Endothelial cell of umbilical vein (primary cell): Measurements from ENCODE around the gene TM7SF2. TPM values are rescaled to one million over a fixed set of nuclear protein-coding genes. Genes with fewer than 3 reads are reported as not detected.

Experiments used
- BruUV-seq: library from RNA; stranded (reverse); fragments of 400-500 nt; replicated peaks from 2 replicates; lab custom pipeline; 2021; lab: Mats Ljungman, UMichigan
- CTCF ChIA-PET: fragments of 300-600, 350-600 bp; sonication (Branson Sonifier 250); formaldehyde crosslinking; loops from one replicate; lab custom pipeline; 2021; ENCODE audit warnings: antibody characterized with exemption, inconsistent platforms; lab: Charles Lee
- POLR2A ChIA-PET: fragments of 300-600, 350-600 bp; sonication (Branson Sonifier 250); formaldehyde crosslinking; loops from one replicate; lab custom pipeline; 2021; ENCODE audit warnings: antibody characterized with exemption, inconsistent platforms; lab: Charles Lee
- DNase-seq: peaks from one replicate; pipeline ENCODE4 v3.0.0-alpha.2; 2011; ENCODE audit warnings: low read depth, low spot score
- FAIRE-seq: peaks from 2 replicates; lab custom pipeline; 2011; peaks lifted over from hg19 to GRCh38; lab: Jason Lieb, UNC
- H2AFZ ChIP-seq: 2 replicates; pipeline ENCODE4 v1.6.0; 2012; ENCODE audit warnings: low read depth, low read length, control low read depth, inconsistent platforms
- H3K27ac ChIP-seq: 2 replicates; pipeline ENCODE4 v1.5.1; 2011; ENCODE audit warnings: low read depth, mild to moderate bottlenecking, control low read depth, low read length, moderate library complexity; ENCODE audit not compliant: insufficient read depth
- H3K27me3 ChIP-seq, 2 experiments: 2 replicates each; pipeline versions ENCODE4 v1.6.0 to v1.6.1; 2011; ENCODE audit warnings: low read length in 2 of 2, mixed read lengths in 1 of 2; ENCODE audit not compliant: control insufficient read depth in 2 of 2, insufficient read depth in 2 of 2
- H3K36me3 ChIP-seq, 2 experiments: 2 replicates in 1 of 2; 3 replicates in 1 of 2; pipeline ENCODE4 v1.5.1; 2011; ENCODE audit warnings: low read length in 2 of 2, mild to moderate bottlenecking in 1 of 2, moderate library complexity in 1 of 2; ENCODE audit not compliant: control insufficient read depth in 2 of 2, insufficient read depth in 2 of 2; ENCODE audit errors: extremely low read depth in 1 of 2
- H3K4me1 ChIP-seq: 3 replicates; pipeline ENCODE4 v1.5.1; 2011; ENCODE audit warnings: mild to moderate bottlenecking, low read length; ENCODE audit not compliant: control insufficient read depth, insufficient read depth; ENCODE audit errors: extremely low read depth
- H3K4me2 ChIP-seq: 2 replicates; pipeline ENCODE4 v1.6.1; 2011; ENCODE audit warnings: low read length, control low read depth, mixed read lengths; ENCODE audit not compliant: insufficient read depth
- H3K4me3 ChIP-seq, 3 experiments: fragments of 200-600 bp in 1 of 3; sonication (generic), shearing (Covaris generic) in 1 of 3; replicated peaks in 1 of 3; 2 replicates each; pipeline ENCODE4 v1.5.1; 2011 to 2016; ENCODE audit warnings: control low read depth in 3 of 3, low read length in 3 of 3, mild to moderate bottlenecking in 2 of 3, inconsistent platforms in 1 of 3, low read depth in 1 of 3, moderate library complexity in 1 of 3; ENCODE audit not compliant: insufficient read depth in 1 of 3
- H3K79me2 ChIP-seq: 2 replicates; pipeline ENCODE4 v1.6.0; 2012; ENCODE audit warnings: low read length, inconsistent platforms; ENCODE audit not compliant: control insufficient read depth, insufficient read depth
- H3K9ac ChIP-seq: replicated peaks from 2 replicates; pipeline ENCODE3; 2011; ENCODE audit warnings: low read length, control low read depth; ENCODE audit not compliant: insufficient read depth; ENCODE audit errors: extremely low read depth
- H3K9me1 ChIP-seq: replicated peaks from 3 replicates; pipeline ENCODE4 v1.6.0; 2011; ENCODE audit warnings: mild to moderate bottlenecking, low read length; ENCODE audit not compliant: control insufficient read depth, insufficient read depth; ENCODE audit errors: extremely low read depth
- H3K9me3 ChIP-seq: replicated peaks from 2 replicates; pipeline ENCODE4 v1.5.1; 2012; ENCODE audit warnings: low read length, inconsistent platforms; ENCODE audit not compliant: control insufficient read depth, insufficient read depth
- H4K20me1 ChIP-seq: replicated peaks from 2 replicates; pipeline ENCODE3; 2011; ENCODE audit warnings: mild to moderate bottlenecking, low read length; ENCODE audit not compliant: control insufficient read depth, insufficient read depth; ENCODE audit errors: extremely low read depth
- CTCF ChIP-seq, 2 donors: IDR thresholded peaks; 1 replicate in 1 of 2; 2 replicates in 1 of 2; pipeline ENCODE4 v1.5.1; 2011; ENCODE audit warnings: low read length in 2 of 2, mild to moderate bottlenecking in 2 of 2, moderate library complexity in 2 of 2, control low read depth in 1 of 2, inconsistent platforms in 1 of 2, low read depth in 1 of 2; ENCODE audit not compliant: insufficient read depth in 1 of 2; ENCODE audit errors: extremely low read depth in 1 of 2
- EZH2 ChIP-seq: IDR thresholded peaks from 2 replicates; pipeline ENCODE4 v1.6.1; 2012; ENCODE audit warnings: borderline replicate concordance, low read depth, mild to moderate bottlenecking, moderate library complexity, low read length, inconsistent platforms; ENCODE audit not compliant: severe bottlenecking
- FOS ChIP-seq: IDR thresholded peaks from 2 replicates; pipeline ENCODE4 v1.6.1; 2011; ENCODE audit warnings: mild to moderate bottlenecking, low read length, moderate library complexity, borderline replicate concordance; ENCODE audit not compliant: insufficient read depth
- GATA2 ChIP-seq: IDR thresholded peaks from 2 replicates; pipeline ENCODE4 v1.7.0; 2011; ENCODE audit warnings: low read depth, mild to moderate bottlenecking, moderate library complexity, mixed read lengths, low read length; ENCODE audit not compliant: insufficient read length, insufficient read depth
- JUN ChIP-seq: IDR thresholded peaks from 2 replicates; pipeline ENCODE4 v1.6.1; 2011; ENCODE audit warnings: borderline replicate concordance, low read depth; ENCODE audit not compliant: insufficient read length, insufficient read depth
- MAX ChIP-seq: IDR thresholded peaks from 2 replicates; pipeline ENCODE4 v1.6.1; 2011; ENCODE audit not compliant: insufficient read depth, insufficient read length
- MYC ChIP-seq: IDR thresholded peaks from one replicate; pipeline ENCODE4 v1.6.1; 2011; ENCODE audit warnings: mild to moderate bottlenecking, low read depth, low read length
- POLR2A ChIP-seq: IDR thresholded peaks from 2 replicates; pipeline ENCODE4 v1.6.1; 2012; ENCODE audit warnings: low read depth, mild to moderate bottlenecking, control low read depth, low read length
- POLR2AphosphoS5 ChIP-seq: IDR thresholded peaks from 2 replicates; pipeline ENCODE4 v1.6.1; 2012; ENCODE audit warnings: low read depth, mild to moderate bottlenecking, control low read depth, low read length, moderate library complexity; ENCODE audit not compliant: insufficient read depth
- dilution Hi-C: fragments of 300-500 bp; cut with MboI; formaldehyde crosslinking; loops from one replicate; pipeline ENCODE4 v1.15.0; 2019; ENCODE audit warnings: low sequenced_read_pairs; ENCODE audit not compliant: extremely low pct_ligation_motif_present
- intact Hi-C: fragments of 100-400 bp; cut with micrococcal nuclease; formaldehyde crosslinking; loops from one replicate; pipeline ENCODE4 v1.10.0; 2022
- polyA plus RNA-seq, 4 experiments: library from polyadenylated mRNA; depleted of rRNA in 3 of 4; stranded (reverse) in 3 of 4; unstranded in 1 of 4; fragments of >200 nt; gene quantifications; 2 replicates each; pipeline versions ENCODE4 v1.2.1 to v1.2.3, GENCODE V29; 2011 to 2012; ENCODE audit warnings: missing spikeins in 1 of 4
- total RNA-seq: library from RNA; stranded (reverse); gene quantifications from 2 replicates; pipeline ENCODE4 v1.2.3, GENCODE V29; 2021

Gene TM7SF2
- total and polyA plus RNA-seq, 2 donors (not counting 3 experiments of a cell fraction or from before 2014, with no cell fraction given), result 11.6 to 47.1 TPM

- H3K79me2 ChIP-seq, result peaks cover 33% of the 10 kb centered on the region
- H3K36me3 ChIP-seq, result peaks cover 17 to 44% of the 10 kb centered on the region in 2 experiments
Measured at GRCh38 chr11:65124480-65125196, 13.0 kb downstream of the TM7SF2 start.

More at GRCh38 chr11:65124480-65125196, 13.0 kb downstream of the TM7SF2 start:
- H4K20me1 ChIP-seq, result no peaks in the 10 kb centered on the region
- dilution Hi-C loops (no loop called here), intact Hi-C loops (no loop called here)
- DNase-seq, result no peak
- H3K9me1 ChIP-seq, result no peaks in the 10 kb centered on the region
- BruUV-seq, result TSS peak; percentile 0
- H3K9ac ChIP-seq, result no peak overlapping the region
- no peak for TF ChIP-seq MAX
- TF ChIP-seq JUN, result no peak
- no peak for TF ChIP-seq GATA2
- TF ChIP-seq CTCF (IDR thresholded peaks at IDR 0.05; ENCODE audit: extremely low read depth in 1 of 2, insufficient read depth in 1 of 2, low read depth in 1 of 2, low read length in 2 of 2), result no peak
- no peak for TF ChIP-seq POLR2A
- TF ChIP-seq POLR2AphosphoS5, result no peak
- TF ChIP-seq FOS, result no peak
- TF ChIP-seq MYC, result no peak
- no peak for TF ChIP-seq EZH2
- no peak for FAIRE-seq
- ChIA-PET POLR2A (no interaction called here), CTCF (interaction anchor here (1.0 kb wide), 1 partner anchor 80 kb away, joined by 3 read pairs; no protein-coding TSS in a partner anchor)
- no peak overlapping the region for H2AFZ ChIP-seq
- H3K4me1 ChIP-seq, result peaks cover 11% of the 10 kb centered on the region
- no peaks in the 10 kb centered on the region for H3K9me3 ChIP-seq
- no peak overlapping the region for H3K4me2 ChIP-seq
- H3K27me3 ChIP-seq, result no peaks in the 10 kb centered on the region
- no peak overlapping the region for H3K4me3 ChIP-seq
- no peak overlapping the region for H3K27ac ChIP-seq
